Activated CD8-positive, alpha-beta memory T cell treated with anti-CD3 and anti-CD28 coated beads for 48 hours (primary cell): ENCODE results near the gene REPS1.
"Not testable (repeated sequence)": the region's sequence is repeated elsewhere in the genome, so short reads cannot be mapped to it uniquely, and the experiment has no call there.

Source experiments
- DNase-seq, 3 experiments: peaks; one replicate each; pipeline ENCODE4 v3.0.0-alpha.2; 2020; ENCODE audit warnings: low read depth in 2 of 3, low spot score in 2 of 3

Gene REPS1

GRCh38 chr6:139007428-139007827 lies 19.4 kb upstream of the REPS1 start:
- DNase-seq: no peak

DNA sequence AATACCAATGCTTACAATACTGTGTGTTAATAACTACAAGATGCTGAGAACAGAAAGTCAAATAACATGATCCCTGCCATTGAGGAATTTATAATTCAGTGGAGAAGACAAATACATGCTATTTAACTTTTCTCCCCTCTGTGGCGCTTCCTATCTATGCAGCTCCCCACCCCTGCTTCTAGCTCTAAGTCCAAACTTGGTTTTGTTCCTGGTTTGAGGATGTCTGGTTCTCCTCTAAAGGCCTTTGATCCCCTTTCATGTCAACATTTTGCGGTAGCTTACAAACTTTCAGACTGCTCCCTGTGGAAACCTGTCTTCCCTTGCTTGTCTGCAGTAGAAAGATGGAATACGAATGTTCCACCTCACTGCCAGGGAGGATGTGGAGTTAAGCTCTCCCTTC lies 18.4 kb upstream of the REPS1 start:
- DNase-seq: no peak

GRCh38 chr6:139003751-139004150 lies 15.7 kb upstream of the REPS1 start:
- no peak for DNase-seq

DNA sequence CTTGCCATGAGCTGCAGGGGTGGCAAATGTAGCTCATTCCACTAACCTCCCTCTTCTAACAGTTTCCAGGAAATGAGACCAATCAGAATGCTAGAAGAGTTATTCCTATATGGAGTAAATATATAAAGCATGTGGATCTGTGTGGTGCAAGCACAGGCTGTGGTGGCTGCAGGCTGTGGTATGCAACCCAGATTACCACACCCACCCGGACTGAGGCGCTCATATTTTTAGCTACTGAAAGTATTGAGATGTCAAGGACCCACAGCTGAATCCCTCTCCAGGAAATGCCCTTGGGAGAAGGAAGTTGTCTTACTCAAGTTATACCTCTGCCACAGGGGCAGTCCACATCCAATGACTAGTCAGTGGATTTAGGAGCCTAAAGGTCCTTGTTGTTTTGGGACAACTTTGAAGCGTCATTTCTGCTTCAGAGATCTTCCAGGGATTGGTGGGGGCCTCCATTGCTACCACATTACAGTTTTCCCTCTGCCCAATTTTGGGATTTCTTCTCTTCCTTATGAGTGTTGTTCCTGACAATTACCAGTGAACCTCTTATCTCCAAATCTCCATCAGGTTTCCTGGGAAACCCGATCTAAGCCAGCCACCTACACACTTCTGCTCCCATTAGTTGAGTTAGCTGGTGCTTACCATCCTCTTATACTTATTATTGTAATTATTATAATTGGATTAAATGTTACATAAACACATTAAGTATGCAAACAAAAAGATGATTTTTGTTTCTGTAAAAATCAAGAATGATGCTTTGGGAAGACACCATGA lies 12.1 kb upstream of the REPS1 start:
- DNase-seq: no peak

GRCh38 chr6:138997136-138997535 lies 9.1 kb upstream of the REPS1 start:
- DNase-seq: no peak

DNA sequence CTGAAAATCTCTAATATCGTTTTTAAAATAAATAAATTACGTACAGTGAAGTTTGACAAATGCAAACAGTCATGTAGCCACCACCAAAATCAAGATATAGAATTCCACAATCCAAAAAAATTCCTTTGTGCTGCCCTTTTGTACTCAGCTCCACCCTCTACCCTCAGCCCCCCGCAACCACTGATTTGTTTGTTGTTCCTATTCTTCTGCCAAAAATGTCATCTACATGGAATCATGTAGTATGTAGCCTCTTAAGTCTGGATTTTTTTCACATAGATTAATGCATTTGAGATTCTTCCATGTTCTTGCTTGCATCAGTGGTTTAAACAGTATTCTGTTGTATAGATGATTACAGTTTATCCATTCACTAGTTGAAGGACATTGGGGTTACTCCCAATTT lies 8.5 kb upstream of the REPS1 start:
- DNase-seq: no peak

GRCh38 chr6:138993410-138993809 lies 5.4 kb upstream of the REPS1 start:
- DNase-seq: not testable (repeated sequence)

DNA sequence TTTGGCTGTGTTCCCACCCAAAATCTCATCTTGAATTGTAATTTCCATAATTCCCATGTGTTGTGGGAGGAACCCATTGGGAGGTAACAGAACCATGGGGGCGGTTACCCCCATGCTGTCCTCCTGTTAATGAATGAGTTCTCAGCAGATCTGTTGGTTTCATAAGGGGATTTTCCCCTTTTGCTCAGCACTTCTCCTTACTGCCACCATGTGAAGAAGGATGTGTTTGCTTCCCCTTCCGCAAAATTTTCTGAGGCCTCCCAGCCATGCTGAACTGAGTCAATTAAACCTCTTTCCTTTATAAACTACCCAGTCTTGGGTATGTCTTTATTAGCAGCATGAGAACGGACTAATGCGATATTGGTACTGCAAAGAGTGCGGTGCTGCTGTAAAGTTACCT lies 4.9 kb upstream of the REPS1 start:
- not testable (repeated sequence) for DNase-seq

DNA sequence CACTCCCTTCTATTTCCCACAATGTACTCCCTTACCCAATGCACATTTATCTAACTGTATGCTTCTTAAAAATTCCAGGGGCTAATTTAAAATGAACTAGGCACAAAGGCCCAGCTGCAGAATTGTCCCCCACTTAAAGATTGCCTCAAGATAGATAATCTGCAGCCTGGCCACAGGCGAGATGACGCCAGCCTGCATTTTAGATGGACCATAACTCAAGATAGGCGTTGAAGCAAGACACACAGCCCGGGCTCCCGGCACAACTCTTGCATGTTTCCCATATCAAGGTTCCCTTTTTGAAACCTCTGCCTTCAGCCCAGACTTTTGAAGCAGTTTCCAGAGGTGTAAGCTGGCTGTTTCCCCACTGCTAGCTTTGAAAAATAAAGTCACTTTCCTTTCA lies 3.2 kb upstream of the REPS1 start:
- no peak for DNase-seq

GRCh38 chr6:138989098-138989983 lies 1.3 kb upstream of the REPS1 start:
- no peak for DNase-seq

GRCh38 chr6:138988469-138988834 lies 399 bp upstream of the REPS1 start:
- DNase-seq: no peak

DNA sequence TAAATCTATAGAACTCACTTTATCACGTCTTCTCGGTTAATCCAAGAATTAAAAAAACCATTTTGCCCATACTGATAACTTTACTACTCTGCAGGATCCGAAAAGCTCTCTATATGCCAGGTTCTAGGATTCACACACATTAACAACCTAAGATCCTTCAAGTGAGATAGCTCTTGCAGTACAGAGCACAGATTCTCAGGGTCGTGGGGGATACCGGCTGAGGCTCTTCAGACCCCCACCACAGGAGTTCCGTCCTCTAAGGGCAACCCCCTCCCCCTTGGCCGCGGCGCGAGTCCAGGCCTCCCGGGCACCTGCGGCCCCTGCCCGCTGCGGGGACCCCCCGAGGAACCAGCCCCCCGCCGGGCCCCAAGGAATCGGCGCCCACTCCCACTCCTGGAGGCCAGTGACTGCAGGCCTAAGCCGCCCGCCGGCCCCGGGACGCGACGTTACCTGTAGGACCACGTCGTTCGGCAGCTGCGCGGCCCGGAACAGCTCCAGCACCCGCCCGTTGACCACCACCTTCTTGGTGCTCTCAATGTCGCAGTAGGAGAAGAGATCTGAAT lies 892 bp downstream of the REPS1 start:
- DNase-seq: no peak

GRCh38 chr6:138986578-138986977 lies 1.5 kb downstream of the REPS1 start:
- DNase-seq: no peak

GRCh38 chr6:138981416-138981815 lies 6.6 kb downstream of the REPS1 start:
- no peak for DNase-seq

DNA sequence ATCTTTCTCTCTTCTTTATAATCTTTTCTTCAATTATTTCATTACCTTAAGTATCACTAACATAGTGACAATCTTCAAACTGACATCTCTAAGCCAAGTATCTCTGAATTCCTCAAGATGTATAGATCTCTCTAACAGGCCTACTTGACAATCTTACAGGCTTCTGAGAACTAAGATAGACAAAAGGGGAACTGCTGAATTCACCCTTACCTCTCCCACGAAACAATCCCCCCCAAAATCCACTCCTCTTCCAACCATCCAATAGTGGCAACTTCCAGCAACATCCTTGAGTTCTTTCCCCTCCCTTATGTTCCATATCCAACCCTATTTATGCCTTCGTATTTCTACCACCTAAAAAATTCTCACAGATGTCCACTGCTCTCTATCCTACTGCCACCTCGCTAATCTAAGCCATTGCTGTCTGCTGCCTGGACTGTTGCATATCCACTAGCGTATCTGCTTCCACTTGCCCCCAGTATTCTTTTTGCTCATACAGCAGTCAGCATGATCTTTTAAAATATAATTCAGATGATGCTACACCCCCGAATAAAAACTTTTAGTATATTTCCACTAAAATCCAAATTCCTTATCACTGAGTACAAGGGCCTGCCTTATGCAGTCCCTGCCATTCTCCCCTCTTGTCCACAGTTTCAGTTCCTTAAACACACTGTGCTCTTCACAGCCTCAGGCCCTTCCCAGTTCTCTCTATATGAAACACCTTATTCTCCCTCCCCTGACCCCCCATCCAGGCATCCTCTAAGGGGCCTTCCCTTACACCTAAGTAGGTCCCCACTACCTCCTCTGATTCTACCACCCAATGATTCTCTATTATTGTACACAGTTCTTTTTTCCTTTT lies 8.0 kb downstream of the REPS1 start:
- DNase-seq: no peak

DNA sequence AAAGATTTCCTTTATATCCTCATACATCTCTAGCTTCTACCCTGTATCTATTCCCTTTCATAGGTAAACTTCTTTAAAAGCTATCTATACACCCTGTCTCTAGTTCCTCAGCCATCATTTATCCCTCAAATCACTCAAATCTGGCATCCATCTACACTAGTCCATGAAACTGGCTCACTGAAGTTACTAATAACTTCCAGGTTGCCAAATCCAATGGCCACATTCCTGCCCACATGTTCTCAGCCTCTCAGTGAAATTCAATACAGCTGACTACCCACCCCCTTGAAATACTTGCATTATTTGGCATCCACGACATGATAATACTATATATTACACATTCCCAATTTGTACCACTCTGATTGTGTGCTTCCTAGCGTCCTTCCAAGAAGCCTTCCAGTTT lies 8.7 kb downstream of the REPS1 start:
- no peak for DNase-seq

DNA sequence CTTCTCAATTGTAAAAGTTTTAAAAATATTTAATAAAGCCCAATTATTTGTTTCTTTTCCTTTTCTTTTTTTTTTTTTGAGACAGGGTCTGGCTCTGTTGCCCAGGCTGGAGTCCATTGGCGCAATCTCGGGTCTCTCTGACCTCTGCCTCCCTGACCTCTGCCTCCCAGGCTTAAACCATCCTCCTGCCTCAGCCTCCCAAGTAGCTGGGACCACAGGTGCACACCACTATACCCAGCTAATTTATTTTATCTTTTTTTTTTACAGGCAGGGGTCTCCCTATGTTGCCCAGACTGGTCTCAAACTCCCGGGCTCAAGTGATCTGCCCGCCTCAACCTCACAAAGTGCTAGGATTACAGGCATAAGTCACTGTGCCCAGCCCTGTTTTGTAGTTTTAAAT lies 9.8 kb downstream of the REPS1 start:
- no peak for DNase-seq

GRCh38 chr6:138977646-138978167 lies 10.3 kb downstream of the REPS1 start:
- no peak for DNase-seq

DNA sequence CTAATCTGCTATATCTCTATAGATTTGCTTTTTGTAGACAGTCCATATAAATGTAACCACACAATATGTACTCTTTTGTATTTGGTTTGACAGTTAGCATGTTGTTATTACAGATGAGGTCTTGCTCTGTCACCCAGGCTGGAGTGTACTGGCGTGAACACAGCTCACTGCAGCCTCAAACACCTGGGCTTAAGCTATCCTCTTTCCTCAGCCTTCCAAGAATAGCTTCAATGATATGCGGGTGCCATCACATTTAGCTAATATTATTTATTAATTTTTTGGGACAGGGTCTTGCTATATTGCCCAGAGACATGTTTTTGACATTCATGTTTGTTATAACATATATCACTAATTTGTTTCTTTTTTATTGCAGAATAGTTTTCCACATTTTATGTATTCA lies 10.8 kb downstream of the REPS1 start:
- no peak for DNase-seq

GRCh38 chr6:138975815-138976214 lies 12.2 kb downstream of the REPS1 start:
- DNase-seq: no peak
